Measurements from ENCODE around the gene PEMT.

Gene PEMT

DNA sequence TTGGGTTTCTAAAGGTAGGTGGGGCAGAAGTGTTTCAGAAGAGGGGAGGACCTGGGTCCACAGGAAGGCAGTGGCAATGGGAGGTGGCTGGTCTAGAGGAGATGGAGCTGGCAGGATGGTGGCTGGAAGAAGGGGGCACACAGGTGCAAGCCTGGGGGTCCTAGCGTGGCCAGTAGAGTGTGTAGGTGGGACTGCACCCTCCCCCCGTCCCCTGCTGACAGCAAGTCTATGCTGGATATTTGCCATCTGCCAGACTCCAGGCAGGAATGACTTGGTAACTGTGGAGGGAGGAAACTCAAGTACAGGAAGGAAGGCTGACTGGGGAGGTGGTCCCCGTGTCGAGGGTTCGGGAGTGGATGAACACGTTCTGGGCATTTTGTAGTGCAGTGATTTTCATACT is 106.1 kb downstream of the PEMT start:
- no peaks in the 10 kb centered on the region for H3K9me3 ChIP-seq (ENCODE audit: insufficient read depth, low read length)
- no peak overlapping the region for H3K4me2 ChIP-seq (ENCODE audit: low read depth, low read length, poor library complexity, severe bottlenecking)
- no peak overlapping the region for H3K9ac ChIP-seq (ENCODE audit: low read length)
- TF ChIP-seq, protein P1, sequence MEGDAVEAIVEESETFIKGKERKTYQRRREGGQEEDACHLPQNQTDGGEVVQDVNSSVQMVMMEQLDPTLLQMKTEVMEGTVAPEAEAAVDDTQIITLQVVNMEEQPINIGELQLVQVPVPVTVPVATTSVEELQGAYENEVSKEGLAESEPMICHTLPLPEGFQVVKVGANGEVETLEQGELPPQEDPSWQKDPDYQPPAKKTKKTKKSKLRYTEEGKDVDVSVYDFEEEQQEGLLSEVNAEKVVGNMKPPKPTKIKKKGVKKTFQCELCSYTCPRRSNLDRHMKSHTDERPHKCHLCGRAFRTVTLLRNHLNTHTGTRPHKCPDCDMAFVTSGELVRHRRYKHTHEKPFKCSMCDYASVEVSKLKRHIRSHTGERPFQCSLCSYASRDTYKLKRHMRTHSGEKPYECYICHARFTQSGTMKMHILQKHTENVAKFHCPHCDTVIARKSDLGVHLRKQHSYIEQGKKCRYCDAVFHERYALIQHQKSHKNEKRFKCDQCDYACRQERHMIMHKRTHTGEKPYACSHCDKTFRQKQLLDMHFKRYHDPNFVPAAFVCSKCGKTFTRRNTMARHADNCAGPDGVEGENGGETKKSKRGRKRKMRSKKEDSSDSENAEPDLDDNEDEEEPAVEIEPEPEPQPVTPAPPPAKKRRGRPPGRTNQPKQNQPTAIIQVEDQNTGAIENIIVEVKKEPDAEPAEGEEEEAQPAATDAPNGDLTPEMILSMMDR (IDR thresholded peaks at IDR 0.05; ENCODE audit: insufficient read depth, low read length, poor library complexity, severe bottlenecking), result no peak
- no peak for TF ChIP-seq EZH2phosphoT487 (conservative IDR thresholded peaks at IDR 0.05; ENCODE audit: low read length)
- H3K27me3 ChIP-seq (ENCODE audit: low read length), result no peaks in the 10 kb centered on the region
- no peaks in the 10 kb centered on the region for H3K9me2 ChIP-seq (replicated peaks; ENCODE audit: insufficient read depth, low read length)
- no peaks in the 10 kb centered on the region for H3K36me3 ChIP-seq (ENCODE audit: low read length)
- H3F3A ChIP-seq (ENCODE audit: insufficient read depth), result peaks cover 2% of the 10 kb centered on the region; the same call in 1 of the 2 replicates
- H3K27ac ChIP-seq (ENCODE audit: low read depth, low read length), result no peak overlapping the region
- peaks cover 44% of the 10 kb centered on the region for H3K79me2 ChIP-seq (ENCODE audit: insufficient read depth, low read length)
- H4K20me1 ChIP-seq (ENCODE audit: low read depth, low read length), result peaks cover 4% of the 10 kb centered on the region; the same call in 1 of the 2 replicates
- no peak overlapping the region for H2AFZ ChIP-seq (ENCODE audit: low read depth, low read length, severe bottlenecking)
- H3K4me3 ChIP-seq (ENCODE audit: insufficient read depth, low read length, poor library complexity, severe bottlenecking), result no peak overlapping the region

- Histone ChIP-seq H3K4me2 (ENCODE audit: low read depth, low read length, poor library complexity, severe bottlenecking) (no peak overlapping the region), H2AFZ (ENCODE audit: low read depth, low read length, severe bottlenecking) (no peak overlapping the region), H3K27ac (ENCODE audit: low read depth, low read length) (no peak overlapping the region), H3K4me3 (ENCODE audit: insufficient read depth, low read length, poor library complexity, severe bottlenecking) (no peak overlapping the region), H3K27me3 (ENCODE audit: low read length) (no peaks in the 10 kb centered on the region), H3K9ac (ENCODE audit: low read length) (no peak overlapping the region), H3K79me2 (ENCODE audit: insufficient read depth, low read length) (peaks cover 53% of the 10 kb centered on the region), H4K20me1 (ENCODE audit: low read depth, low read length) (peaks cover 4% of the 10 kb centered on the region; the same call in 1 of the 2 replicates), H3K36me3 (ENCODE audit: low read length) (no peaks in the 10 kb centered on the region), H3K9me3 (ENCODE audit: insufficient read depth, low read length) (no peaks in the 10 kb centered on the region), H3K9me2 (replicated peaks; ENCODE audit: insufficient read depth, low read length) (no peaks in the 10 kb centered on the region), H3F3A (ENCODE audit: insufficient read depth) (peaks cover 2% of the 10 kb centered on the region; the same call in 1 of the 2 replicates)
- TF ChIP-seq, protein P1 (IDR thresholded peaks at IDR 0.05; ENCODE audit: insufficient read depth, low read length, poor library complexity, severe bottlenecking), result no peak
- no peak for TF ChIP-seq EZH2phosphoT487 (conservative IDR thresholded peaks at IDR 0.05; ENCODE audit: low read length)
These were observed 107.0 kb downstream of the PEMT start for GRCh38 chr17:17484451-17484899.

DNA sequence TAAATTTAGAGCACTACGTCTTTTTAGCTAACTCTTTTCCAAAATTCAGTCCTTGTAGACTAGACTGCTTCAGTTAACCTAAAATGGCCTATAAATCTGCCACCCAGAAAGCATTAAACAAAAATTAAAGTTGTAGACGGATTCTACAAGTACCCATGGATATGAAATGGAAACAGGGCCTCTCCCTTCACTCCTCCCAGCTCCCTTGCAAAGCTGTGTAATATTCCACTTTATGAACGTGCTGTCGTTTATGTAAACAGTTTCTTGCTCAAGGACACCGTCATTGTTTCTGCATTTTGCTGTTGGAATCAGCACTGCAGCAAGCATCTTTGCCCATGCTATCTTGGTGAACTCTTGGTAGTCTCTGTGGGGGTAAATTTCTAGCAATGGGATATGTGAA is 109.6 kb downstream of the PEMT start:
- Histone ChIP-seq H3K27me3 (ENCODE audit: low read length) (no peaks in the 10 kb centered on the region), H3K9me3 (ENCODE audit: insufficient read depth, low read length) (no peaks in the 10 kb centered on the region), H2AFZ (ENCODE audit: low read depth, low read length, severe bottlenecking) (no peak overlapping the region), H3F3A (ENCODE audit: insufficient read depth) (peaks cover 2% of the 10 kb centered on the region; the same call in 1 of the 2 replicates), H4K20me1 (ENCODE audit: low read depth, low read length) (peaks cover 4% of the 10 kb centered on the region; the same call in 1 of the 2 replicates), H3K79me2 (ENCODE audit: insufficient read depth, low read length) (peaks cover 76% of the 10 kb centered on the region), H3K27ac (ENCODE audit: low read depth, low read length) (no peak overlapping the region), H3K4me2 (ENCODE audit: low read depth, low read length, poor library complexity, severe bottlenecking) (no peak overlapping the region), H3K4me3 (ENCODE audit: insufficient read depth, low read length, poor library complexity, severe bottlenecking) (no peak overlapping the region), H3K9me2 (replicated peaks; ENCODE audit: insufficient read depth, low read length) (no peaks in the 10 kb centered on the region), H3K36me3 (ENCODE audit: low read length) (no peaks in the 10 kb centered on the region), H3K9ac (ENCODE audit: low read length) (no peak overlapping the region)
- TF ChIP-seq, protein P1 (IDR thresholded peaks at IDR 0.05; ENCODE audit: insufficient read depth, low read length, poor library complexity, severe bottlenecking), result no peak
- no peak for TF ChIP-seq EZH2phosphoT487 (conservative IDR thresholded peaks at IDR 0.05; ENCODE audit: low read length)

Measured in SU-DHL-6 (cell line).